Esophagus squamous epithelium (tissue), 5 donors: Measurements from ENCODE around the gene PPP3CA. TPM values are rescaled to one million over a fixed set of nuclear protein-coding genes. Genes with fewer than 3 reads are reported as not detected.

Experiments used
- DNase-seq: peaks from one replicate; lab custom pipeline; 2025; lab: John Stamatoyannopoulos, UW
- H3K27ac ChIP-seq, 4 donors: fragments of 200-600 bp; sonication (generic); one replicate each; pipeline ENCODE4 v1.5.1; 2016 to 2019; ENCODE audit warnings: mild to moderate bottlenecking in 1 of 4
- H3K27me3 ChIP-seq, 4 donors: fragments of 200-600 bp; sonication (generic); 1 replicate in 3 of 4; 2 replicates in 1 of 4; pipeline versions ENCODE4 v1.5.1 to v1.6.0; 2017 to 2021; ENCODE audit warnings: antibody characterized with exemption in 1 of 4
- H3K36me3 ChIP-seq, 3 donors: fragments of 200-600 bp; sonication (generic); one replicate each; pipeline ENCODE4 v1.5.1; 2016 to 2019
- H3K4me1 ChIP-seq, 3 donors: fragments of 200-600 bp; sonication (generic); one replicate each; pipeline ENCODE4 v1.5.1; 2017 to 2019
- H3K4me3 ChIP-seq, 4 donors: fragments of 200-600 bp; sonication (generic); 1 replicate in 3 of 4; 2 replicates in 1 of 4; pipeline ENCODE4 v1.5.1; 2016 to 2019; ENCODE audit warnings: mild to moderate bottlenecking in 2 of 4, moderate library complexity in 1 of 4
- H3K9me3 ChIP-seq, 3 donors: fragments of 200-600 bp; sonication (generic); one replicate each; pipeline ENCODE4 v1.5.1; 2016 to 2019
- POLR2A ChIP-seq, 4 donors: fragments of 450-650 bp; IDR thresholded peaks; one replicate each; pipeline ENCODE4 v1.6.1; 2017; ENCODE audit warnings: antibody characterized with exemption in 4 of 4, mild to moderate bottlenecking in 4 of 4, moderate library complexity in 3 of 4
- WGBS, 2 donors: methylation state at CpG; one replicate each; pipeline ENCODE4 v1.1.5; 2018; 5-methylcytosine and 5-hydroxymethylcytosine counted together
- intact Hi-C: fragments of 100-400 bp; cut with DNase I; formaldehyde crosslinking; loops from one replicate; pipeline ENCODE4 v1.15.0; 2022
- total RNA-seq, 4 donors: library from RNA; depleted of rRNA; stranded (reverse); fragments of >200 nt; gene quantifications; one replicate each; pipeline ENCODE4 v1.1.0, GENCODE V29; 2016
- TF ChIP-seq, protein P1 (sequence below), 6 experiments: fragments of 450-650 bp in 4 of 6; fragments of 200-600 bp in 2 of 6; sonication (generic) in 2 of 6; IDR thresholded peaks; one replicate each; pipeline ENCODE4 v1.5.1; 2016 to 2019; ENCODE audit warnings: antibody characterized with exemption in 6 of 6, mild to moderate bottlenecking in 4 of 6, moderate library complexity in 4 of 6
- donor health status: DM: yes; HTN: yes; CAD: no.

PPP3CA gene
- total RNA-seq, 4 donors from 2014 or later = 13.3 to 25.7 (median 17.5) TPM

DNA sequence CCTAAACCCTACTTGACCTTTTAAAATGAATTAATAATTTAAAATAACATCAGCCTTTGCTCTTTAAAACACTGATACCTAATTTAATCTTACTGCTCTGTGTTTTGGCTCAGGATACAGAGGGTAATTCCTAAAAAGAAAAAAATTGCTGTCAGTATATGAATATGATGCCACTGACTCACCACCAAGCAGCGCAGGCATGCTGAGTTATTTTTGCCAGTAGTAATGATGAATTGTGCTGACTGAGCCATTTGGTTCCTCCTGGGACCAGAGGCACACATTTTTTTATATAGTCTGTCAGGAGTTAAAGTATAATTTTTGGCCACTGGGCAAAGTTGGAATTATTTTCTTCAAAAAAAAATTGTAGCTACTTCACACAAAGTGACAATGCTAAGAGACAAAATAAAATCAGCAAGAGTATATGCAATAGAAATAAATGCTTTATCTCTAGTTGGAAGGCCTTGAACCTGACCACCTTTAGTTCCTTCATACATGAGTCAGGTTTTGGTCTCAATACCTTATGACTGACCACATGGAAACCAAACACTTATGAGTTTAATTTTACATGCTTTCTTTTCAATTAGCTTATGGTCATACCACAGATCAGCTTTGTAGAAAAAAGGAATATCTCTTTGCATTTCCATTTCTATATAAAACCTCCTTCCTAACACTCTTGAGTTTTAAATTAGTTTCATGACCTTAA lies 115.1 kb downstream of the PPP3CA start:
- DNase-seq = no peak
- 0 to 20% methylated on average over 1 of the region's 1 CpG for WGBS, 2 donors
- Histone ChIP-seq H3K9me3 (no peaks in the 10 kb centered on the region), H3K4me1 (peaks cover 0 to 9% (median 7%) of the 10 kb centered on the region in 3 donors), H3K36me3 (no peaks in the 10 kb centered on the region), H3K27me3 (no peaks in the 10 kb centered on the region), H3K27ac (no peak overlapping the region), H3K4me3 (no peak overlapping the region)
- no peak for TF ChIP-seq POLR2A (IDR thresholded peaks at IDR 0.05)
- TF ChIP-seq, protein P1, sequence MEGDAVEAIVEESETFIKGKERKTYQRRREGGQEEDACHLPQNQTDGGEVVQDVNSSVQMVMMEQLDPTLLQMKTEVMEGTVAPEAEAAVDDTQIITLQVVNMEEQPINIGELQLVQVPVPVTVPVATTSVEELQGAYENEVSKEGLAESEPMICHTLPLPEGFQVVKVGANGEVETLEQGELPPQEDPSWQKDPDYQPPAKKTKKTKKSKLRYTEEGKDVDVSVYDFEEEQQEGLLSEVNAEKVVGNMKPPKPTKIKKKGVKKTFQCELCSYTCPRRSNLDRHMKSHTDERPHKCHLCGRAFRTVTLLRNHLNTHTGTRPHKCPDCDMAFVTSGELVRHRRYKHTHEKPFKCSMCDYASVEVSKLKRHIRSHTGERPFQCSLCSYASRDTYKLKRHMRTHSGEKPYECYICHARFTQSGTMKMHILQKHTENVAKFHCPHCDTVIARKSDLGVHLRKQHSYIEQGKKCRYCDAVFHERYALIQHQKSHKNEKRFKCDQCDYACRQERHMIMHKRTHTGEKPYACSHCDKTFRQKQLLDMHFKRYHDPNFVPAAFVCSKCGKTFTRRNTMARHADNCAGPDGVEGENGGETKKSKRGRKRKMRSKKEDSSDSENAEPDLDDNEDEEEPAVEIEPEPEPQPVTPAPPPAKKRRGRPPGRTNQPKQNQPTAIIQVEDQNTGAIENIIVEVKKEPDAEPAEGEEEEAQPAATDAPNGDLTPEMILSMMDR (IDR thresholded peaks at IDR 0.05) = no peak
- intact Hi-C loops = no loop called here

DNA sequence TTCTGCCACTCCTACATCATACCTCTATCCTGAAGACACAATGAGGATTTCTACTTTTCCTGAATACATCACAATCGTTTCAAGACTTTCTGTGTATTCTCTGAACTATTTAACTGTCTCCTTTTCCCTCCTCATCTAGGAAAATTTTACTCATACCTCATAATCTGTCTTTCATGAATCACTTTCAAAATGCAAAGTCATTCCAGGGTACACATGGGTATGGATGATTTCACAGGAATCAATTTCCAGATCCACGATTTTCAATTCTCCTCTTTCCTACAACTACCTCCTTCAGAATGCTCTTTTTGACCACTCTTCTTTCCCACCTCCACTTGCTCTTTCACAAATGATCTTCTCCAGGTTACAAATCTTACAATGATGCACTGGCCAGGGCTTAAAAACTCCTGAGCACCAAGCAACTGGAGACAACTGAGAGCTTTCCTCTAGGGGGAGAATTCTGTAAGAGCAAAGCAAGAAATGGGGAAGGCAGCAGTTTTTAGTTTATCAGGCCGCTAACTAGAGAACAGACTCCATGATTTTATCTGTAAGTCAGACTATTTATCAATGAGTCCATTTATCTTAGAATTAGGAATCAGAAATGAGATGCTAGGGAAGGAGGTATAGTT lies 116.4 kb downstream of the PPP3CA start:
- Histone ChIP-seq H3K4me3 (no peak overlapping the region), H3K4me1 (peaks cover 0 to 9% (median 7%) of the 10 kb centered on the region in 3 donors), H3K27ac (no peak overlapping the region), H3K9me3 (no peaks in the 10 kb centered on the region), H3K36me3 (no peaks in the 10 kb centered on the region), H3K27me3 (no peaks in the 10 kb centered on the region)
- no peak for DNase-seq
- TF ChIP-seq POLR2A (IDR thresholded peaks at IDR 0.05) = no peak
- WGBS, 2 donors = 72 to 76% methylated on average over 3 of the region's 3 CpGs
- intact Hi-C loops = no loop called here

DNA sequence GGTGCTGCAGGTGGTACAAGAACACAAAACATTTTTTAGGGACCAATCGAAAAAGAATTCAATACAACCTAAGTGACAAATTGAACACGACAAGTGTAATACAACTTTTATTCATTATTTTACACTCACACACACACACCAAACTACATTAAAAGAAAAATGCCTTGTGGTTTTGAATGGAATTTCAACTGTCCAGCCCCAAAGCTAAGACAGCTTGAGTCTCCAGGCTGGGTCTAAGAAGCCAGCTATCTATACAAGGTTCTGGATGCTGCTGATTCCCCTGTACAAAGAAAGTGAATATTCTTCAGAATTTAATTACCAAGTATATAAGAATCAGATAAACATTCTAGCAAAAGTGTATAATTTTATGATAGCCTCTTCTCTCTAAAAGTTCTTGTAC lies 118.2 kb downstream of the PPP3CA start:
- intact Hi-C loops = no loop called here

DNA sequence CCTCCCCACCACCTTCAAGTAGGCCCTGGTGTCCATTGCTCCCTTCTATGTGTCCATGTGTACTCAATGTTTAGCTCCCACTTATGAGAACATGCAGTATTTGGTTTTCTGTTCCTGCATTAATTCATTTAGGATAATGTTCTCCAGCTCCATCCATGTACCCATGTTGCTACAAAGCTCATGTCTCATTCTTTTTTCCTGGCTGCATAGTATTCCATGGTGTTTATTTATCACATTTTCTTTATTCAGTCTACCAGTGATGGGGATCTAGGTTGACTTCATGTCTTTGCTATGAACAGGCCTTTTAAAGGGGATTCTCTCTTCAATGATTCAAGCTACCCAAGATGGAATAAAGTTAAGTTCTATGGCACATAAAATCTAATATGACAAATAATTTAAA lies 119.6 kb downstream of the PPP3CA start:
- H3K36me3 ChIP-seq = no peaks in the 10 kb centered on the region
- intact Hi-C loops = no loop called here
- no peak overlapping the region for H3K27ac ChIP-seq
- no peaks in the 10 kb centered on the region for H3K9me3 ChIP-seq
- no peak for DNase-seq
- TF ChIP-seq, protein P1 (IDR thresholded peaks at IDR 0.05) = no peak
- TF ChIP-seq POLR2A (IDR thresholded peaks at IDR 0.05) = no peak
- H3K27me3 ChIP-seq = no peaks in the 10 kb centered on the region
- peaks cover 0 to 16% (median 7%) of the 10 kb centered on the region in 3 donors for H3K4me1 ChIP-seq
- H3K4me3 ChIP-seq = no peak overlapping the region

More for the DNA sequence above, 118.2 kb downstream of the PPP3CA start:
- Histone ChIP-seq H3K27me3 (no peaks in the 10 kb centered on the region), H3K27ac (no peak overlapping the region), H3K9me3 (no peaks in the 10 kb centered on the region), H3K4me1 (peaks cover 0 to 9% (median 7%) of the 10 kb centered on the region in 3 donors), H3K36me3 (no peaks in the 10 kb centered on the region), H3K4me3 (no peak overlapping the region)
- DNase-seq = no peak
- TF ChIP-seq, protein P1 (IDR thresholded peaks at IDR 0.05) = no peak
- no peak for TF ChIP-seq POLR2A (IDR thresholded peaks at IDR 0.05)
- WGBS, 2 donors = 90 to 94% methylated on average over 2 of the region's 2 CpGs

DNA sequence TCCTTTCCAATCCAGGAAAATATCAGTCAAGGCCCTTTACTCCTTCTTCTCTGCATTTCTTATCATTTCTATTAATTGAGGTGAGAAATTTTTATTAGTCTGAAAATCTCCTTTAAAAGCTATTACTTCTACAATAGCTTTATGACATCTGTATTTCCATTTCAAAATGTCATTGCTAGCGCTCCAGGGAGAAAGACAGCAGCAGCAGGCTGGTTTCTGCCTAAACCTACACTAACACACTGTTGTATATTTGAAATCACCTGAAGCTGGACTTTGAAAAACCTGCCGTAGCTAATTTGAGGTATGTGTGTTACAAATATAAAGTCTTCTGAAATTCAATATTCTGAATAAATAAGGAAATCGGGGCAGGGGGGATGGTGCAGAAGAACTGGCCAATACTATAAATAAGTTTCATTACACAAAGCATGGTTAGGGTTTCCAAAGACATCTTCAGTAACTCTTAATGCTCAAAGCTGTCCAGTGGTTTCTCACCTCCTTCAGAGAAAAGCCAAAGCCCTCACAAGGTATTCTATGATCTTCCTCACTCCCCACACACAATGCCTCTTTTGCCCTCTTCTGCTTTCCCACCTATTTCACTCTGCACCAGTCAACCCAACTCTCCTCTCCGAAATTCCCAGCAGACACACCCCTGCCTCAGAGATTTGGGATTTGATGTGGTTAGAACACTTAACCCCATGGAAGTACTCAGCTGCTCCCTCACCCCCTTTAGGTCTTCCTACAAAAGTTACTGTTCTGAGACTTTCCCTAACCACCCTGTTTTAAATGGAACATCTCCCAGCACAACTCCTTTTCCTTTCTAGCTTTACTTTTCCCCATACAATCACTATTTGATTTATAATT lies 122.7 kb downstream of the PPP3CA start:
- no peak for DNase-seq
- 78 to 84% methylated on average over 4 of the region's 4 CpGs for WGBS, 2 donors
- Histone ChIP-seq H3K4me1 (peaks cover 0 to 16% (median 0%) of the 10 kb centered on the region in 3 donors), H3K36me3 (no peaks in the 10 kb centered on the region), H3K9me3 (no peaks in the 10 kb centered on the region), H3K27me3 (no peaks in the 10 kb centered on the region), H3K4me3 (no peak overlapping the region), H3K27ac (no peak overlapping the region)
- TF ChIP-seq, protein P1 (IDR thresholded peaks at IDR 0.05) = no peak
- TF ChIP-seq POLR2A (IDR thresholded peaks at IDR 0.05) = no peak
- intact Hi-C loops = no loop called here
